HuH-7 (cell line): ENCODE measurements around the gene ACOXL.

Source experiments
- DNase-seq: peaks from one replicate; pipeline ENCODE4 v3.0.0; 2011; ENCODE audit warnings: low spot score

The ACOXL gene

DNA sequence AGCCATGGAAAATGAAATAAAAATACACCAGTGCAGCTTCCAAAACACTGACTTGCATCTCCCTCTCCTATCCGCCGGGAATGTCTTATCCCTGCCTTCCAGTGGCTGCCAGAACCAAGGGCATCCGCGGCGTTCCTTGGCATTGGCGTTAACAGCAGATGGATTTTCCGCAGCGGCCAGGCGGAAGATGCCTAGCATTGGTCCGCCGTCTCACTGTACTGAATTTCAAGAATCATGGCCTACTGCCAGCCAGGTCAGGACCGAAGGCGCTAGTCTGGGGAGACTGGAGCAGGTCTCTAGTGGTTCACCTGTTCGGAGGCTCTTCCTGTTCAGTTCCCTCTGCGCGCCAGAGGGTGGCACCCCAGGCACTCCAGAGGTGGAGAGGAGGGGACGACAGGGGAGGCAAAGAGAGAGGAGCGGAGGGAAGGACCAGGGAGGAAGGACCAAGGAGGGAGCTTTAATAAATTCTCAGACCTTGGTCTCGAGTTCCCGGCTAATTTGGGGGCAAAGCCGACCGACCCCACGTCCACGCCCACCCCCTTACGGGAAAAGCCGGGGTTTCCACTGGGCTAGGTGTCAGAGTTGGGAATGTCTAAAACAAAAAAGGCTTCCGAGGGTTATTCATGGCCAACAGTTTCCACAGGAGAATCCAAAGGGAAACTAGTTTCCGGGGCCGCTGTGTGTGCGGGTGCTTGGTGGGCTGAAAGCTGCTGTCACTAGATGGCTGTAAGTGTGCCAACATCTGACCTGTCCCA is 384.6 kb downstream of the ACOXL start:
- DNase-seq = peak; percentile 98

DNA sequence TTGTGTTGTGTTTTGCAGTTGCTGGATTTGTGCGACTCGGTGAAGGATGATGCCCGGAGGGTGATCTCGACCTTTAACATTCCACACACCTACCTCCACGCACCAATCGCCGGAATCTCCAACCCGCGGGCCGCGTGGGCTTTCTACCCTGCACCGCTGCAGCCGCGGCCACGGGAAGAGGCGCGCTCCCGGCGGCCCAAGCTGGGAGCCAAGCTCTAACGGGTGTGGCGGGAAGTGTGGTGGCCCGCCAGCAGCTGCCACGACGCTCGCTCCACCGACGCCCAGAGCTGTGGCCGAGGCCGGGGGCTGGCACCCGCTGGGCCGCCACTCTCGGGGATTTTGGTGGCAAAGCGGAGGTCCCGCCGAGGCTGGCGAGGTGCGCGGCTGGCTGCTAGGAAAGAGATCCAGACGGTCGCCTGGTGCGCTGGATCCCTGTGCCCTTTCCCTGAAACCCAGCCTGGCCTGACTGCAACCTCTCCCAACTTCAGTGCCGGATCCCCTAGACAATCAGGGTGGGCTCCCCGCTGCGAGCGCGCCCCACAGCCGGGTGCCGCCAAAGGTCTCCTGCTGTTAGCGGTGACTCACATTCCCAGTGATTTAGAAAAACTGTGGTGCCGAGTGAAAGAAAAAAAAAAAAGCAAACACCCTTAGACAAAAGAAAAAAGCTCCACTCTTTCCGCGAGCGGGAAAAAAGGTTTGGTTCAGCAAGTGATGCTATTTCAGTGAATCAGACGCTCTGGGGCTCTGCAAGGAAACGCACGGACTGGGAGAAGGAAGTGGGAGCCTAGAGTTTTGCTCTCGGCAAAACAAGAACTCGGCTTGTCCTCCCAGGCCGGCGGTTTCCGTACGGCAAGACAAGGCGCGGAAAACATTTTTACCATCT is 385.5 kb downstream of the ACOXL start:
- no peak for DNase-seq

DNA sequence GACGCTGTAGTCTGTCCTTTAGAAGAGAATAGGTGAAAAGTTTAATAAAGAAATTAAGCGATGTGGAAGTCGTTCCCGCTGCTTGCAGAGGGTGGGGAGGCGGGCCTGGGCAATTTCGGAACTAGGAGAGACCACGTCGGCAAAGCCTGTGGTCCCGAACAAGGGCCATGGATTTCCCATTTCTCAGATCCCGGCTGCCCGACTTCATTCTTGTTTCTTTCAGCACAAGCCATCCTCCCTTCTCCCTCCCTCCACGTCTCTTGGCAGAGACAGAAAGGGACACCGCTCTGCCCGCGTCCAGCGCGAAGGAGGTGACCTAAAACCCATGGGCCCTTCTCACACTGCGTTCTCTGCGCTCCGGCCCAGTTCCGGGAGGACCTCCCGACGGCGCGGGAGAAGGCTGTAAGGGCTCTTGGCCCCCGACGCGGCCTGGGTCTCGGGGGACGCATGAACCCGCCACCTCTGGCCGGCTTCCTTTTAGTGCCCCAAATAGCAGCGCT is 386.2 kb downstream of the ACOXL start:
- no peak for DNase-seq

DNA sequence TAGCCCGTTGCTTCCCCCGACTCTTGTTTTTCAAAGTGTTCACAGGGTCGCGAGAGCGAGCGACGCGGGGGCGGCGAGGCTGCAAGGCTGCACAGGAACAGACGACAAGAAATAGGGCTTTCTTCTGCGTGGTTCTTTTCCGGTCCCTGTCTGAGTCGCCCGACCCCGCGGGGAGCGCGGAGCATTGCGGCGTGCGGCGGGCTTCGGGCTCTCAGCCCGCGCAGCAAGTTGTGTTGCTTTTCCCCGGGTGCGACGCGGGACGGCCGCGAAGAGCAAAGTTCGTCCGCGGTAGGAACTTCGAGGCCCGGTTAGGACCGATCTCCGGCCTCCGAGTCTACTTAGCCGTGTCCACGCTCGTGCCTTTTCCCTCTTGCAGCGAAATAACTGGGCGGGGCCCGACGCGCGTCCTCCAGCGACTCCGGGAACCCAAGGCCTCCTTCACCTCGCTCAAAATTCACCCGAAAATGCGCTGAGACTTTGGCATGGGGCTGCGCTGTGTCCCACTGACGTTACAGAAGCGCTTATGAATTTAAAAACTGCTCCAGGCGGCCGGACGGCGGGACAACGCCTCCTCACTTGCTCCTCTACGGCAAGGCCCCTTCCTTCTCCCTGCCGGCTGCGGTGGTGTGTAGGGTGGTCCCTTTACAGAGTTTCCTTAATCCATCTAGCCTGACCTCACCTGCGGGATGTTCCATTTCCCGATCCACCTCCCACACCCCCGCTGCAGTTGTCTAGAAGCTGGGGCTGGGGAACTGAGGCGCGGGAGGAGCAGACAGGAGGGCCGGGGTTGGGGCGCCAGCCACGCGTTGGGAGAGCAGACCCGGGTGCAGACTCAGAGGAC is 386.8 kb downstream of the ACOXL start:
- no peak for DNase-seq

DNA sequence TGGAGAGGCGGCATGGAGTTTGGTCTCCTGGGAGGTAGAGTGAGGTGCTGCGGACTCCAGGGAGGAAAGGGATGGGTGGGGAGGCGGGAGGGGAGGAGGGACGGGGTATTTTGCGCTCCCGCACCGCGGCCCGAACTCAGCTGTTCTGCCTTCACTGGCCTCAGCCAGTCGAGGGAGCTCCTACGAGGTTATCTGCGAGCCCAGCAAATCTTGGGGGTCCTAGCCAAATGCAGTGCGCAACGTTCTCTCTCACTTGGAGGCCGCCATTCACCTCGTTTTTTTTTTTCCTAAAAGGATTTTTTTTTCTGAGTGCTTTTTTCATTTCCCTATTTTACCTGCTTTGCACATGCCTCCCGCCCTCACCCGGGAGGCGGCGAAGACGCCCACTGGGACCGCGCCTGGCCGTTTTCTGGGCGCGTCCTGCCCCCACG is 387.5 kb downstream of the ACOXL start:
- no peak for DNase-seq

DNA sequence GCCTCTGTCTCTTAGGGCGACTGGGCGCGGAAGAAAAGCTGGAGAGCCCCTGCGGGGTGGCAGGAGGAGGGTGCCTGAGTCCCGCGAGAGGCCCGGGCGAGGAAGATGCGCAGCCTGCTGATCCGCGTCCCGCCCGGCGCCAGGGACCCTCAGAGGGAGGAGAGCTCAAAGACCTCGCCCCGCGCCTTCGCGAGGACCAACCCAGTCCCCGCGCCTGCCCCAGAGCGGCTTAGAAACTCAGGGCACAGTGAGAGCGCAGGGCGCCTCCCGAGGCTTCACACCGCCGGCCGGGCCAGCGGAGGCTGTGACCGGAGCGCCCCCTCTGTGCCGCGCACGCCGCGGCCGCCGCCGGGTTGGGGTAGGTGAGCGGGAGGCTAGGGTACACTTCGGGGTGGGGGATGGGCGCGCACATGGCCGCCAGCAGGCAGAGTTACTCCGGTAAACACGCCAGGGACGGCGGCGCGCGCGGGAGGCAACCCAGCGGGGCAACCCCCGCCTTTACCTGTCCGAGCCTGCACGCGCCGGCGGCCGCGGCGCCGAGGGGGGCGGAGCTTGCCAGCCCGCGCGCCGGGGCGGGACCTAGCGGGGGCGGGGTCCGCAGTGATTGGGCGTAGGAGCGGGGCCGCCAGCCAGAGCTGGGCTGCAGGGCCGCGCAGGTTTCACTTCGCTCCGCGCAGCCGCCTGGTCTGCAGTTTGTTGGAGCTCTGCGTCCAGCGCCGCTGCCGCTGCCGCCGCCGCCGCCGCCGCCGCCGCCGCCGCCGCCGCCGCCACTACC is 388.1 kb downstream of the ACOXL start, which contains the start of gene BCL2L11:
Gene BCL2L11, plus strand, starts transcription at position 662 of the 775 bp plus-strand sequence. CDS start 2,832 bp downstream, outside the sequence.
- peak; percentile 91 for DNase-seq

DNA sequence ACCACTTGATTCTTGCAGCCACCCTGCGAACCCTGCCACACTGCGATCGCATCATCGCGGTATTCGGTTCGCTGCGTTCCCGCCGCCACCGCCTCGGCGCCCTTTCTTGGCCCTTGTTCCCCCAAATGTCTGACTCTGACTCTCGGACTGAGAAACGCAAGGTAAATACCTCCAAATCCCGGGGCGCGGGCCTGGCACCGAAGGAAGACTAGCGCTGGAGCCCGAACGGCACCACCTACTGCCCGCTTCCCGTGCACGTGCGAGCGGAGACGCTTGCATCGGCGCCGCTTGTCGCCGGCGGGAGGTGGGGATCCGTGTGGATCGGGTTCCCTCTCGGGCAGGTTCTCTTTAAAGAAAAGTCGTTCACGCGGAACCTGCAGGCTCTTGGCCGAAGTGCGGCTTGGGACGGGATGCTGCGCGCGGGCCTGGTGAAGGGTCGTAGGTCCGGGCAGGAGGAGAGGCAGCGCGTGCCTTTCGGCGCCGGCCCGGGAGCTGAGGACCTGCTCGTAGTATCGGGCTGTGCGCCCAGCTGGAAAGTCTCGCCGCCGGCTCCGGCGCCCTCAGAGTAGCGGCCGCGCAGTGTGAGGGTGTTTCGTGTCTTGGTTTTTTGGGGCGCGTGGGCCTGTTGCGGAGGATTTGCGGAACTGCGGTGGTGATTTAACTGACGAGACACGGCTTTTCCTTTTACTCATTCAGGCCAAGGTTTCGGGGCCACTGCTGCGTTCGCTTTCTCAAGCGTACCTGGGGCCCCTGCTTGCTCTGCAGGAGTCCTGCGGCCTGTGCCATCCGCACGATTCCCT is 388.9 kb downstream of the ACOXL start:
- DNase-seq = peak; percentile 28

DNA sequence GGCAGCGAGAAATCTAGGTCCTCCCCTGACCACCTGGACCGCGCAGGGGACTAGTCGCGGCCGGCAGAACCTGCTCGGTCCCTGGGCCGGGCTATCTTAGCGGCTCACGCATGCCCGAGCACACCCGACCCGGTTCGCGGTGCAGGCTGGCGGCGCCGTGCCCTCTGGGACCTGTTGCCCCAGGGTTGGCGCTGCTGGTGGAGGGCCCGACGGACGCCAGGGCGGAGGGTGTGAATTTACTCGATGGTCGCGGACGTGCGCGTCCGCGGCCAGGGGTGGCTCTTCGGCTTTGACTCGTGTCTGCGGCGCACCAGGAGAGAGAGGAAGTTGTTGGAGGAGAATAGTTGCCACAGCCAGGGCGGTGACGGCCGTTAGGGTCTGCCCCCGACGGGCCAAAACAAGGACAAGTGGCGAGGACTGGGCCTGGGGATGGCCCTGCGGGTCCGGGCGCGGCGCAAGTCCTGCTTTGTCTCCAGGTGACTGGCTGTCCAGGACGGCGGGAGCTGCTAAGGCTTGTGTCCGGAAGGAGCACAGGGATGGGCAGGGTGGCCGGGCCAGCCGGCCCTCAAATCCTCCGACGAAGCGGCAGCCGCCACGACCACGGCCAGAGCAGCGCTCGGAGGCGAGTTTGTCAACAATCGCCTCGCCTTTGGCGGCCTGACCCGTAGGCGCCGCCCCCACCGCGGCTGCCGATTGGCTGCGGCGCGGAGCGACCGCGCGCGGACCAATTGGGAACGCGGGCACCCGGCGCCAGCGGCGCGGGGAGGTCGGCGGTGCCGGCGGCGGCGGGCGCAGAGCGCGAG is 389.7 kb downstream of the ACOXL start:
- DNase-seq = peak; percentile 92

DNA sequence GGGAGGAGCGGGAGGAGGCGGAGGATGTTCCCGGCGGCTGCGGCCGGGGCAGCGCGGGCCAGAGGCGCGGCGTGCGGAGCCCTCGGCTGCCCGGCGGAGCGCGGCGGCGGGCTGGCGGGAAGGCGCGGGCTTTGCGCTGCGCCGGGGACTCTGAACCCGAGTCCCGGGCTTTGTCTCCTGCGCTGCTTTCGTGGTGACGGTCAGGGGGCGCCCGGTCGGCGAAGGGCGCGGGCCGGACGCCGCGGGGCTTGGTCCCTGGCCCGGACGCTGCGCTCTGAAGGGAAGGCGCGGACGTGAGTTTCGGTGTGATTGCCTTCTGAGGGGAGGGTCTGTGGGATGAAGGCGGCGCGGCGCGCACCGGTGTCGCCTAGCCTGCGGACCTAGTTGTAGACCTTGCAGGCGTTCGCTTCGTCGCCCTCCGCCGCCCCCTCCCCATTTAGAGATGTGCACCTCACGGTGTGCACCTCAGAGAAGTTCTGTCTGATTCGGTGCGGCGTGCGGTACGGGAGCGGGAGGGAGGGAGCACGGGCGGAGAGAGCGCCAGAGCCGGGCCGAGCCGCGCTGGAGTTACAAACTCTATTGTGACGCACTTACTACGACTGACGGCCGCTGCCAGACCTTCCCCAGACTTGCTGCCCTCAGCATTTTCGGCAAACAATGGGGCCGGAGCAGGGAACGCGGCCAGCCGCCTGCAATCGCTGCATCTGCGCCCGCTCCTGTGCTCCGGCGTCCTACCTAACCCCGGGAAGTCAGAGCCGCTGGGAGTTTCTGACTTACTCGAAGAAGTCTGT is 390.5 kb downstream of the ACOXL start:
- peak; percentile 56 for DNase-seq

DNA sequence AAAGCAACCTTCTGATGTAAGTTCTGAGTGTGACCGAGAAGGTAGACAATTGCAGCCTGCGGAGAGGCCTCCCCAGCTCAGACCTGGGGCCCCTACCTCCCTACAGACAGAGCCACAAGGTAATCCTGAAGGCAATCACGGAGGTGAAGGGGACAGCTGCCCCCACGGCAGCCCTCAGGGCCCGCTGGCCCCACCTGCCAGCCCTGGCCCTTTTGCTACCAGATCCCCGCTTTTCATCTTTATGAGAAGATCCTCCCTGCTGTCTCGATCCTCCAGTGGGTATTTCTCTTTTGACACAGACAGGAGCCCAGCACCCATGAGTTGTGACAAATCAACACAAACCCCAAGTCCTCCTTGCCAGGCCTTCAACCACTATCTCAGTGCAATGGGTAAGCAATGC is 391.4 kb downstream of the ACOXL start:
- DNase-seq = no peak

DNA sequence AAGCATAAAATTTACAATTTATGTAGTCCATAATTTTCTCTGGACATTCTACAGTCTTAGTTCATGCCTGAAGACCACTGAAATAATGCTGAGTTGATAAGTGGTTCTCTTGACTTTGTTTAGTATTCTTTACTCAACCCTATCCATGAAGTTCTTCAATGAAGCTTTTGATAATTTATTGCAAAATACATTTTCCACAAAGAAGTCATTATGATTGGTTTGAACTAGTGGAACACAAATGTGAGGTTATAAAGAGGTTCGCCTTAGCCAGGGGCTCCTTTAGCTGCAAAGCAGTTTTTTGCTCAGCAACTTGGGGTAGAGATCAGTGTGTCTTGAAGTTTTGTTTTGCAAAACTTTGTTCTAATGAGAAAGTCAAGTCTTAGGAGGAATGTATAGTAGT is 394.2 kb downstream of the ACOXL start:
- no peak for DNase-seq

DNA sequence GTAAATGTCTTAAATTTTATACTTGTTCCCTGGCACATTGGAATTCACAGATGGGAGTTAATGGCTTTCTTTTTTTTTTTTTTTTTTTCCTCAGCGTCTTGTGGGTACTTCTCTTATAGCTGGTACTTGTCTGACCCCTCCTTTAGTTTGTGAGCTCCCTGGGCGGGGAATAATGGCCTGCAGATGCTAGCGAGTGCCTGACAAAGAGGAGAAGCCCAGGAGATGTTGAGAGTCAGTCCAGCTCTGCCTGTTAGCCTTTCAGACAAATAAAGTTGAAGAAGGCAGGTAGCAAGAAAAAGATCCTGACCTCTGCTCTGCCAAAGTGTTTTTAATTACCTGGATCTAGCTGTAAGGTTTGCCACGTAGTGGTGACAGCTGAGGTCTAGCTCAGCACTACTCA is 395.0 kb downstream of the ACOXL start:
- DNase-seq = no peak

DNA sequence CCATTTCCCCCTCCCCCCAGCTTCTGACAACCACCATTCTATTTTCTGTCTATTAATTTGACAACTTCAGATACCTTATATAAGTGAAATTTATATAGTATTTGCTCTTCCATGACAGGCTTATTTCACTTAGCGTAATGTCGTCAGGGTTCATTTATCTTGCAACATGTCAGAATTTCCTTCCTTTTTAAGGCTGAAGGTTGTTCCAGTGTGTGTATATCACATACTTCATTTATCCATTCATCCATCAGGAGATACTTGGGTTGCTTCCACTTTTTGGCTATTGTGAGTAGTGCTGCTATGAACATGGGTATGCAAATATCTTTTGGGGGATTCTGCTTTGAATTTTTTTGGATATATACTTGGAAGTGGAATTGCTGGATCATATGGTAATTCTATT is 395.7 kb downstream of the ACOXL start:
- DNase-seq = no peak

DNA sequence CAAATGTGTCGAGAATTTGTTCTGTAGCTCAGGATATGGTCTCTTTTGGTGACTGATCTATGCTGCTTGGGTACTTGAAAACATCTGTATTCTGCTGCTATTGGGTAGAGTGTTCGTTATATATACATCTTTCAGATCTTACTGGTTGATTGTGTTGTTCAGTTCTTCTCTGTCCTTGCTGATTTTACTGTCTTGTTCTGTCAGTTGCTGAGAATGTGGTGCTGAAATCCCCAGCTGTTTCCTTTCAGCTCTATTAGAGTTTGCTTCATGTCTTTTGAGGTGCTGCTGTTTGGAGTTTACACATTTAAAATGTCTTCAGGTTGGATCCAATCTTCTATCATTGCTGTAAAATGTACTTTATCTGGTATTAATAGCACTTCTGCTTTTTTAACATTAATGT is 401.2 kb downstream of the ACOXL start:
- no peak for DNase-seq

DNA sequence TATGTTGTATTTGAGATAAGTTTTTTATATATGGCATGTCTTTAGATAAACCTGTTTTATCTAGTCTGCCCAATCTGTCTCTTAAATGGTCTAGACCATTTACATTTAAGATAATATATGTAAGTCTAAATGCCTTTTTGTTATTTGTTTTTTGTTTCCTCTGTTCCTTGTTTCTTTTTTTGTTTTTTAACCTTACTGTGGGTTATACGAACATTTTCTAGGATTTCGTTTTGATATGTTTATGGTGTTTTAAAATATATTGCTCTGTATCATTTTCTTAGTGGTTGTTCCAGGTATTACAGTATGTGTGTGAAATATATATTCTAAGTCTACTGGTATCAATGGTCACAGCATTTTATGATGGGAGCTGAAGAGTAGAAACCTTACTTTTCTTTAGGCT is 401.7 kb downstream of the ACOXL start:
- no peak for DNase-seq

DNA sequence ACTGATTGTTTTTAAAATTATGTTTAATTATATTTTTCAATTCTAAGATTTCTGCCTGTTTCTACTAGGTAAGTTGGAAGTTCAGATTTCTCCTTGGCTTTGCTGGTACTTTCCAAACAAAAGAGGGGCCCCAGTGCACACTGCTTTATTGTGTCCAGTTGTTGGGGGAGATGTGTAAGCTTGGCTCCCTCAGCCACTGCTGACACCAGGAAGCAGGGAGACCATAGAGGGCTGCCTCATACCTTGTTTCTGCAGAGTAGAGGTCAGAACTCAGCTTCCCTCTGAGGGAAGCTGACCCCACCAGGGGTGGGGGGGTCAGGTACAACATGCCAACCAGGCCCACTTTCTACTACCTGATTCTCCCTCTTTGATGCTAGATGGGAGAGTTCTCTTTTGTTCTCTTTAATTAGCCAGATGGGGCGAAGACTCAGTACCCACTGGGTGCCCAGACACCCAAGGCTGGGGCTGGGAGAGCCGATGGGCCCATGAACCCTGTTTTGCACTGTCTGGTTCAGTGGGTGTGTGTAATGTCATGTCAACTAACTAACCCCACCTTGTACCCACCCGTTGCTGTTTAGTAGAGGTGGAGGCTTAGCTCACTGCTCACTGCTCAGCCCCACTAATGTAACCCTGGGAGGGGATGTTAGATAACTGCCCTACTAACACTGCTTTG is 403.0 kb downstream of the ACOXL start:
- DNase-seq = no peak

DNA sequence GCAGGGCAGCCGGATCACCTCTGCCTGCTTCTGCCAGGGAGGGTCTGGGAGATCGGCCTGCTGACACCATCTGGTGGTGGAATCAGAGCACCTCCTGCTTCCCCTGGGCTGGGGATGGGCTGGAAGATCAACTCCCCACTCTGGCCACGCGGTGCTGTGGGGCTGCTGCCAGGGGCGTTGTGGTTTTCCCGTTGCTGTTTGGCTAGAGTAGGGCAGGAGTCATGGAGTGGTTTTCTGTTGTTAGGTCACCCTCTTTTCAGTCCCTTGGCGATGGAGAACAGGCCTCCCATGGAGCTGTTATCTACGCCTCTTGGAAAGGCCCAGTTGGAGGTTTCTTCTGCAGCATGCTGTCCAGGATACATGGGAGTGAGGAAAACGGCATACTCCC is 403.5 kb downstream of the ACOXL start:
- DNase-seq = peak; percentile 43

DNA sequence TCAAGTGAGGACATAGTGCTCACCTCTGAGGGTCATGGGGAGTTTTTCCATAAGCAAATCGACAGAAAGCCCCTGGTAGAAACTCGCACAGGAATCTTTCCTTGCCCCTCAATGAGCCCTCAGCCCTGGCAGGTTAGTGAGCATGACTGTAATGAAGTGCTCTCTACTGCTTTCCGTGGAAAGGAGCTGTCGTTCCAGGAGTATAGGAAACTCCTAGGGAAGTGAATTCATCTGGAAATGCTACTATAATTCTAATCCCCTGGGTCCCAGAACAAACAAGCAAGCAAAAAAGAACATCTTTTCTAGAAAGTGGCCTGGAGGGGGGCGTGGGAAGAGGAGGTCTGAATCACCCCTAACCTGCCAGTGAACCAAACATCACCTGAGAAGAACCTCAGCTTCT is 406.5 kb downstream of the ACOXL start:
- no peak for DNase-seq
